Neuronal stem cell (in vitro differentiated cells): ENCODE measurements around the gene CSMD2.
"Not testable (repeated sequence)": the region's sequence is repeated elsewhere in the genome, so short reads cannot be mapped to it uniquely, and the experiment has no call there.

Experiments
- DNase-seq: peaks from one replicate; pipeline ENCODE4 v3.0.0-alpha.2; 2013; ENCODE audit warnings: low spot score
- H2AFZ ChIP-seq: one replicate; pipeline ENCODE4 v1.6.1; 2013; ENCODE audit warnings: mild to moderate bottlenecking, low read length, inconsistent platforms
- H2AK5ac ChIP-seq: 2 replicates; pipeline ENCODE4 v1.6.1; 2013; ENCODE audit warnings: low read depth, mild to moderate bottlenecking, inconsistent platforms, low read length, moderate library complexity, mixed read lengths
- H2BK120ac ChIP-seq: 2 replicates; pipeline ENCODE4 v1.6.1; 2013; ENCODE audit warnings: low read depth, mild to moderate bottlenecking, inconsistent platforms, low read length, moderate library complexity, mixed read lengths
- H2BK12ac ChIP-seq: one replicate; pipeline ENCODE4 v1.6.1; 2013; ENCODE audit warnings: low read length, inconsistent platforms
- H2BK15ac ChIP-seq: 2 replicates; pipeline ENCODE4 v1.6.1; 2013; ENCODE audit warnings: mild to moderate bottlenecking, low read length, inconsistent platforms, mixed read lengths
- H2BK5ac ChIP-seq: one replicate; pipeline ENCODE4 v1.6.1; 2013; ENCODE audit warnings: inconsistent platforms, mild to moderate bottlenecking, low read length, moderate library complexity
- H3K14ac ChIP-seq: one replicate; pipeline ENCODE4 v1.6.1; 2013; ENCODE audit warnings: low read length, inconsistent platforms
- H3K18ac ChIP-seq: 2 replicates; pipeline ENCODE4 v1.6.1; 2013; ENCODE audit warnings: low read length, inconsistent platforms
- H3K23ac ChIP-seq: 2 replicates; pipeline ENCODE4 v1.6.1; 2013; ENCODE audit warnings: low read depth, mild to moderate bottlenecking, mixed read lengths, low read length, inconsistent platforms; ENCODE audit not compliant: poor library complexity
- H3K27ac ChIP-seq: replicated peaks from 3 replicates; pipeline ENCODE4 v1.5.1; 2013; ENCODE audit warnings: low read length, inconsistent platforms
- H3K27me3 ChIP-seq, 3 experiments: 2 replicates each; pipeline ENCODE4 v1.6.1; 2013; ENCODE audit warnings: low read length in 3 of 3, mild to moderate bottlenecking in 2 of 3, inconsistent platforms in 1 of 3, low read depth in 1 of 3, mixed read lengths in 1 of 3, moderate library complexity in 1 of 3; ENCODE audit not compliant: control insufficient read depth in 3 of 3, insufficient read depth in 3 of 3
- H3K36me3 ChIP-seq, 2 donors: replicated peaks in 1 of 2; 2 replicates each; pipeline ENCODE4 v1.6.1; 2013; ENCODE audit warnings: low read length in 2 of 2; ENCODE audit not compliant: control insufficient read depth in 2 of 2, insufficient read depth in 2 of 2
- H3K4ac ChIP-seq: 2 replicates; pipeline ENCODE4 v1.6.1; 2013; ENCODE audit warnings: inconsistent platforms, mild to moderate bottlenecking, low read length, moderate library complexity
- H3K4me1 ChIP-seq, 2 donors: 1 replicate in 1 of 2; 2 replicates in 1 of 2; pipeline ENCODE4 v1.6.1; 2013; ENCODE audit warnings: low read length in 2 of 2, low read depth in 1 of 2; ENCODE audit not compliant: control insufficient read depth in 2 of 2, insufficient read depth in 1 of 2
- H3K4me2 ChIP-seq: one replicate; pipeline ENCODE4 v1.6.1; 2013; ENCODE audit warnings: mild to moderate bottlenecking, low read length, inconsistent platforms; ENCODE audit not compliant: insufficient read depth, poor library complexity, severe bottlenecking
- H3K4me3 ChIP-seq, 2 donors: 2 replicates each; pipeline ENCODE4 v1.5.1; 2013; ENCODE audit warnings: low read length in 2 of 2, mild to moderate bottlenecking in 2 of 2, inconsistent platforms in 1 of 2, moderate library complexity in 1 of 2
- H3K79me1 ChIP-seq: one replicate; pipeline ENCODE4 v1.6.1; 2013; ENCODE audit warnings: low read depth, mild to moderate bottlenecking, inconsistent platforms, low read length, moderate library complexity
- H3K9ac ChIP-seq: one replicate; pipeline ENCODE4 v1.6.1; 2013; ENCODE audit warnings: mild to moderate bottlenecking, low read depth, low read length, inconsistent platforms; ENCODE audit not compliant: poor library complexity
- H3K9me3 ChIP-seq, 2 donors: replicated peaks in 1 of 2; 2 replicates each; pipeline versions ENCODE3 to v1.6.1; 2013; ENCODE audit warnings: low read length in 2 of 2, mild to moderate bottlenecking in 2 of 2, inconsistent platforms in 1 of 2, low read depth in 1 of 2, mixed read lengths in 1 of 2, moderate library complexity in 1 of 2; ENCODE audit not compliant: control insufficient read depth in 2 of 2, insufficient read depth in 1 of 2
- H4K8ac ChIP-seq: one replicate; pipeline ENCODE4 v1.6.1; 2013; ENCODE audit warnings: low read depth, mild to moderate bottlenecking, inconsistent platforms, low read length, moderate library complexity
- H4K91ac ChIP-seq: one replicate; pipeline ENCODE4 v1.6.1; 2013; ENCODE audit warnings: low read length, low read depth, mild to moderate bottlenecking, inconsistent platforms; ENCODE audit not compliant: poor library complexity
- WGBS, 2 donors: extraction: QIAGEN DNeasy Blood & Tissue Kit; methylation state at CpG; one replicate each; pipeline ENCODE4 v1.1.7; 2013; ENCODE audit warnings: missing lambda C conversion rate in 2 of 2, mixed read lengths in 1 of 2; ENCODE audit not compliant: insufficient read length in 2 of 2, insufficient replicate concordance in 1 of 2; ENCODE audit errors: extremely low coverage in 2 of 2; 5-methylcytosine and 5-hydroxymethylcytosine counted together

The CSMD2 gene

DNA sequence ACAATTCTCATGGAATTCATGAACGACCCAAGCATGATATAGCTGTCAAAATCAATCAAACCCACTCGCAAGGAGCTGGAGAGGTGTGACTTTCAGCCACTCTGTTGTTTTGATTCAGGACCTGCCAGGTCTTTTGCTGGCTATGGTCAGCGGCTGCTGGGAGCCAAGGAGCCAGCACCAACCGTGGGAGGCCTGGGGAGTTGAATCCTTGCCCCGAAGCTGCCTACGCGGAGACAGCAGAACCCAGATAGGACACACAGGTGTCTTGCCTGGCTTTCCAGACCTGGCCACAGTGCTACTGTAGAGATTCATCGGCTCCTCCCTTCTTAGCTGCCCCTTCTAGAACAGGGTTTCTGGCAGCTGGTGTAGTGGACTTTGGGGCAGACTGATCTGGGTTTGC lies 649.9 kb downstream of the CSMD2 start:
- H3K14ac ChIP-seq = no peak overlapping the region
- no peak overlapping the region for H2AK5ac ChIP-seq
- H3K18ac ChIP-seq = no peak overlapping the region
- no peak overlapping the region for H3K4me2 ChIP-seq
- no peak overlapping the region for H2BK5ac ChIP-seq
- H3K4me3 ChIP-seq = no peak overlapping the region
- H3K4ac ChIP-seq = no peak overlapping the region
- H2BK15ac ChIP-seq = no peak overlapping the region
- H3K79me1 ChIP-seq = no peaks in the 10 kb centered on the region
- H4K8ac ChIP-seq = no peak overlapping the region
- H4K91ac ChIP-seq = no peak overlapping the region
- no peaks in the 10 kb centered on the region for H3K9me3 ChIP-seq
- no peak overlapping the region for H2BK120ac ChIP-seq
- H2AFZ ChIP-seq = no peak overlapping the region
- H3K27me3 ChIP-seq = peaks cover 0 to 24% (median 0%) of the 10 kb centered on the region in 3 experiments
- no peak overlapping the region for H3K27ac ChIP-seq
- no peaks in the 10 kb centered on the region for H3K4me1 ChIP-seq
- WGBS, 2 donors = no CpG with 5 or more reads among the region's 8 CpGs
- H3K23ac ChIP-seq = no peak overlapping the region
- no peak overlapping the region for H3K9ac ChIP-seq
- H3K36me3 ChIP-seq = no peaks in the 10 kb centered on the region
- DNase-seq = no peak
- H2BK12ac ChIP-seq = no peak overlapping the region

DNA sequence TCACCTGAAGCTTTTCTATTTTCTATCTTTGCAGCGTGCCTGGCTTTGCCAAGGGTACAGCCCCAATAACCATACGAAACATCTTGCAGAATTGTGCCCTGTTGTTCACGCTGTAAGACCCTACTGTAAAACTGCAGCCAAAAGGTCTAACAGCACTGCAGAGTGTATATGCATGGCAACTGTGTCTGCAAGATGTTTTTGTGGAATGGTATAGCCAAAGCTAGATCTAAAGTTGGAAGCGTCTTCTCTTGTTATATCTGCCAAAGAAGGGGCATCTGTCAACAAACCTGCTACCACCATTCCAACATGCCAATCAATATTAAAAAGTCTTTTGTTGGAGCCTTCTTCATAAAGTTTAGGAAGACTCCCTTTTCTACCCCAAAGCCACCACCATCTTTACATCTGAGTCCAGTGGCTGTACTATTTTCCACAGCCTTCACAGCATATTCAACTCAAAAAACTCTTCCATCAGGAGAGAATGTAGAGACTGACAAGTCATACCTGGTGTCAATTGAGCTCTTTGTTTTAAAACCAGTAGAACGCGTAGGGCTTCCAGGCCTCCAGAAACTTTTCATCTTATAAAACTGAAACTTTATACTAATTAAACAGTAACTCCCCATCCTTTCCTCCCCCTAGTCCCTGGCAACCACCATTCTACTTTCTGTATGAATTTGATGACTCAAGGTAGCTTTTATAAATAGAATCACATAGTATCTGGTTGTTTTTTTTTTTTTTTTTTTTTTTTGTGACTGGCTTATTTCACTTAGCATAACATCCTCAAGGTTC lies 652.6 kb downstream of the CSMD2 start:
- Histone ChIP-seq H3K27ac (no peak overlapping the region), H3K79me1 (no peaks in the 10 kb centered on the region), H2BK15ac (no peak overlapping the region), H3K9ac (no peak overlapping the region), H3K36me3 (no peaks in the 10 kb centered on the region), H3K18ac (no peak overlapping the region), H3K4me3 (no peak overlapping the region), H2AFZ (no peak overlapping the region), H3K4ac (no peak overlapping the region), H4K91ac (no peak overlapping the region), H3K27me3 (peaks cover 0 to 17% (median 0%) of the 10 kb centered on the region in 3 experiments), H2AK5ac (no peak overlapping the region), H3K9me3 (no peaks in the 10 kb centered on the region), H2BK120ac (no peak overlapping the region), H2BK5ac (no peak overlapping the region), H4K8ac (no peak overlapping the region), H3K23ac (no peak overlapping the region), H3K4me1 (no peaks in the 10 kb centered on the region), H3K4me2 (no peak overlapping the region), H3K14ac (no peak overlapping the region), H2BK12ac (no peak overlapping the region)
- no peak for DNase-seq
- no CpG with 5 or more reads among the region's 6 CpGs for WGBS, 2 donors

DNA sequence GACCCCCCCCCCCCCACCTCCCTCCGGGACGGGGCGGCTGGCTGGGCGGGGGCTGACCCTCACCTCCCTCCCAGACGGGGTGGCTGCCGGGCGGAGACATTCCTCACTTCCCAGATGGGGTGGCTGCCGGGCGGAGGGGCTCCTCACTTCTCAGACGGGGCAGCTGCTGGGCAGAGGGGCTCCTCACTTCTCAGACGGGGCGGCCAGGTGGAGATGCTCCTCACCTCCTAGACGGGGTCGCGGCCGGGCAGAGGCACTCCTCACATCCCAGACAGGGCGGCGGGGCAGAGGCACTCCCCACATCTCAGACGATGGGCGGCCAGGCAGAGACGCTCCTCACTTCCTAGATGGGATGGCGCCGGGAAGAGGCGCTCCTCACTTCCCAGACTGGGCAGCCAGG lies 655.8 kb downstream of the CSMD2 start:
- H2AFZ ChIP-seq, H3K9me3 ChIP-seq, H4K91ac ChIP-seq, H3K9ac ChIP-seq, DNase-seq, H3K23ac ChIP-seq, H3K4ac ChIP-seq, H3K4me1 ChIP-seq, H2BK5ac ChIP-seq, H3K4me3 ChIP-seq, H3K36me3 ChIP-seq, H3K79me1 ChIP-seq, H2BK12ac ChIP-seq, H3K27ac ChIP-seq, H4K8ac ChIP-seq, H3K27me3 ChIP-seq, H2BK120ac ChIP-seq, H2BK15ac ChIP-seq, H3K14ac ChIP-seq, H2AK5ac ChIP-seq, H3K4me2 ChIP-seq, H3K18ac ChIP-seq: not testable (repeated sequence)
- WGBS, 2 donors = no CpG with 5 or more reads among the region's 24 CpGs

- H4K91ac ChIP-seq = no peak overlapping the region
- no peak overlapping the region for H2BK15ac ChIP-seq
- no peak overlapping the region for H3K18ac ChIP-seq
- no peak overlapping the region for H3K23ac ChIP-seq
- no peak overlapping the region for H3K9ac ChIP-seq
- no peak overlapping the region for H3K14ac ChIP-seq
- H4K8ac ChIP-seq = no peak overlapping the region
- no peak overlapping the region for H3K4me3 ChIP-seq
- H3K27me3 ChIP-seq = no peaks in the 10 kb centered on the region
- no peaks in the 10 kb centered on the region for H3K36me3 ChIP-seq
- H2BK5ac ChIP-seq = no peak overlapping the region
- no CpG with 5 or more reads among the region's 1 CpG for WGBS, 2 donors
- no peak overlapping the region for H2AFZ ChIP-seq
- no peaks in the 10 kb centered on the region for H3K9me3 ChIP-seq
- no peak overlapping the region for H3K27ac ChIP-seq
- no peaks in the 10 kb centered on the region for H3K79me1 ChIP-seq
- H2BK120ac ChIP-seq = no peak overlapping the region
- H2AK5ac ChIP-seq = no peak overlapping the region
- no peak overlapping the region for H2BK12ac ChIP-seq
- H3K4me2 ChIP-seq = no peak overlapping the region
- no peaks in the 10 kb centered on the region for H3K4me1 ChIP-seq
- no peak for DNase-seq
- no peak overlapping the region for H3K4ac ChIP-seq
Observed at GRCh38 chr1:33508151-33508550, 656.9 kb downstream of the CSMD2 start.
